Peyer's patch (tissue), 4 donors: ENCODE measurements around the gene PKP1. TPM values are rescaled to one million over a fixed set of nuclear protein-coding genes. Genes with fewer than 3 reads are reported as not detected.

Experiments used
- DNase-seq, 3 donors: peaks; one replicate each; pipeline ENCODE4 v3.0.0-alpha.2; 2017 to 2019
- H3K27ac ChIP-seq, 4 donors: fragments of 200-600 bp; sonication (generic); one replicate each; pipeline ENCODE4 v1.5.1; 2016 to 2019
- H3K27me3 ChIP-seq, 2 donors: fragments of 200-600 bp; sonication (generic); one replicate each; pipeline ENCODE4 v1.5.1; 2019
- H3K36me3 ChIP-seq, 3 donors: fragments of 200-600 bp; sonication (generic); one replicate each; pipeline ENCODE4 v1.5.1; 2016 to 2019
- H3K4me1 ChIP-seq, 4 donors: fragments of 200-600 bp; sonication (generic); one replicate each; pipeline ENCODE4 v1.5.1; 2016 to 2019
- H3K4me3 ChIP-seq, 4 donors: fragments of 200-600 bp; sonication (generic); 1 replicate in 3 of 4; 2 replicates in 1 of 4; pipeline ENCODE4 v1.5.1; 2016 to 2019; ENCODE audit warnings: mild to moderate bottlenecking in 1 of 4
- H3K9me3 ChIP-seq, 4 donors: fragments of 200-600 bp; sonication (generic); one replicate each; pipeline ENCODE4 v1.5.1; 2016 to 2019; ENCODE audit warnings: mild to moderate bottlenecking in 1 of 4
- POLR2A ChIP-seq, 2 donors: fragments of 450-650 bp; IDR thresholded peaks; one replicate each; pipeline ENCODE4 v1.5.1; 2017; ENCODE audit warnings: antibody characterized with exemption in 2 of 2, mild to moderate bottlenecking in 2 of 2, moderate library complexity in 2 of 2
- total RNA-seq, 4 donors: library from RNA; depleted of rRNA; stranded (reverse); fragments of >200 nt; gene quantifications; one replicate each; pipeline ENCODE4 v1.1.0, GENCODE V29; 2016
- TF ChIP-seq, protein P1 (sequence below), 6 experiments: fragments of 450-650 bp in 4 of 6; fragments of 200-600 bp in 2 of 6; sonication (generic) in 1 of 6; IDR thresholded peaks; one replicate each; pipeline ENCODE4 v1.5.1; 2017 to 2019; ENCODE audit warnings: antibody characterized with exemption in 6 of 6, mild to moderate bottlenecking in 3 of 6, moderate library complexity in 1 of 6

Gene PKP1
- total RNA-seq, 4 donors from 2014 or later, result 0.54 to 11.6 (median 1.4) TPM

DNA sequence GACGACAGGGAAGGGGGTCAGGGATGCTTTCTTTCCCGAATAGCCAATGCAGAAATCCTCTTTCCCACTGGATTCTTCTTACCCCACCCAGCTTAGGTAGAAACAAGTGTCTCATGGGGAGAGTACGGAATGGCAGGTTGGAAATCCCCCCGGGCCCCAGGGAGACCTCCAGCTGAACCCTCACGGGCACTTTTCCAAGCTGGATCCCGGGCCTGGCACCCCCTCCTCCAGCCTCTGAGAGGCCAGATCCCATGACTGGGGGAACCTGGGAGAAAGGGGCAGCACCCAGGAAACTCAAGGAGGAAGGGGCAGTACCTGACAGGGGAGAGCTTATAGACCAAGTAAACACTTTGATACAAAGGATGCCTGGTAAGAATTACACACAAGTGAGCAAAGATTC, 1.3 kb downstream of the PKP1 start:
- Histone ChIP-seq H3K4me3 (no peak overlapping the region), H3K9me3 (no peaks in the 10 kb centered on the region), H3K4me1 (peaks cover 0 to 9% (median 0%) of the 10 kb centered on the region in 4 donors), H3K36me3 (no peaks in the 10 kb centered on the region), H3K27me3 (peaks cover 0 to 9% of the 10 kb centered on the region in 2 donors), H3K27ac (no peak overlapping the region)
- DNase-seq, result no peak
- TF ChIP-seq, protein P1, sequence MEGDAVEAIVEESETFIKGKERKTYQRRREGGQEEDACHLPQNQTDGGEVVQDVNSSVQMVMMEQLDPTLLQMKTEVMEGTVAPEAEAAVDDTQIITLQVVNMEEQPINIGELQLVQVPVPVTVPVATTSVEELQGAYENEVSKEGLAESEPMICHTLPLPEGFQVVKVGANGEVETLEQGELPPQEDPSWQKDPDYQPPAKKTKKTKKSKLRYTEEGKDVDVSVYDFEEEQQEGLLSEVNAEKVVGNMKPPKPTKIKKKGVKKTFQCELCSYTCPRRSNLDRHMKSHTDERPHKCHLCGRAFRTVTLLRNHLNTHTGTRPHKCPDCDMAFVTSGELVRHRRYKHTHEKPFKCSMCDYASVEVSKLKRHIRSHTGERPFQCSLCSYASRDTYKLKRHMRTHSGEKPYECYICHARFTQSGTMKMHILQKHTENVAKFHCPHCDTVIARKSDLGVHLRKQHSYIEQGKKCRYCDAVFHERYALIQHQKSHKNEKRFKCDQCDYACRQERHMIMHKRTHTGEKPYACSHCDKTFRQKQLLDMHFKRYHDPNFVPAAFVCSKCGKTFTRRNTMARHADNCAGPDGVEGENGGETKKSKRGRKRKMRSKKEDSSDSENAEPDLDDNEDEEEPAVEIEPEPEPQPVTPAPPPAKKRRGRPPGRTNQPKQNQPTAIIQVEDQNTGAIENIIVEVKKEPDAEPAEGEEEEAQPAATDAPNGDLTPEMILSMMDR (IDR thresholded peaks at IDR 0.05), result no peak
- TF ChIP-seq POLR2A (IDR thresholded peaks at IDR 0.05), result no peak

DNA sequence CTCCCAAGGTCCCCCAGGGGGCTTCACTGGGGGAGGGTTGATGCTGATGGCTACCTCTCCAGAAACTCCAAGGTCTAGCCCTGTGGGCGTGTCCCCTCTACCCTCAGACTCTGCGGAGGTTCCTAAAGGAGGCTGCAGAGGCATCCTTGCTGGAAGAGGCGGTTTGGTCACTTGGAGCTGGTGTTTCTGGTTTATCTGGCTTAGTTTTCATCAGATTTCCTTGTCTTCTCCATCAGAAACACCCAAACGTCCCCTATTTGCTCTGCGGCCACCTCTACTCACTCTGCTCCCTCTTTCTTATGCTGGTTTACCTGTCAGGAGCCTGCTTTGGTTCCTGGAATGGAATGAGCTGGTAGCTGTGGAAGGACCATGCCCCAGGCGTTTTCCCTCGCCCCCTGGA, 2.5 kb downstream of the PKP1 start:
- Histone ChIP-seq H3K27me3 (peaks cover 0 to 9% of the 10 kb centered on the region in 2 donors), H3K4me3 (no peak overlapping the region), H3K27ac (no peak overlapping the region), H3K36me3 (no peaks in the 10 kb centered on the region), H3K9me3 (no peaks in the 10 kb centered on the region), H3K4me1 (peaks cover 0 to 10% (median 0%) of the 10 kb centered on the region in 4 donors)
- no peak for DNase-seq
- TF ChIP-seq, protein P1 (IDR thresholded peaks at IDR 0.05), result no peak
- no peak for TF ChIP-seq POLR2A (IDR thresholded peaks at IDR 0.05)

DNA sequence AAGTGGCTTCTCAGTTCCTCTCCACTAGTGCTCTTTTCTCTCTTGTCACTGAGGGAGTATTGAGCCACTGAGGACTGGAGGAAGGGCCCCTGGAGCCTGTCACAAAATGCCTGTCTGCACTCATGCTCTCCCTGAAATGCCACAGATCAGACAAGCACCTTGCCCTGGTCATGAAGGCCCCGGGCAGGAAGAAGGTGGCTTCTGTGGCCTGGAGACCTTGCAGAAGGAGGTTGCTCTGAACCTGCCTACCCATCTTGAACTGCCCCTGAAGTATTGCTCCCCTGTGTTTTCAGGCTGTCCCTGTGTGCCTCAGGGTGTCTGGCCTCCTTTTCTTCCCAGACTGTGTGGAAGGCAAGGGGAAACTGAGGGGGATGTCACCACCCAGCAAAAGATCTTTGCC, 3.1 kb downstream of the PKP1 start:
- no peak for TF ChIP-seq POLR2A (IDR thresholded peaks at IDR 0.05)
- TF ChIP-seq, protein P1 (IDR thresholded peaks at IDR 0.05), result no peak
- Histone ChIP-seq H3K9me3 (no peaks in the 10 kb centered on the region), H3K4me1 (peaks cover 0 to 16% (median 0%) of the 10 kb centered on the region in 4 donors), H3K4me3 (no peak overlapping the region), H3K27me3 (peaks cover 0 to 9% of the 10 kb centered on the region in 2 donors), H3K27ac (no peak overlapping the region), H3K36me3 (no peaks in the 10 kb centered on the region)
- no peak for DNase-seq

DNA sequence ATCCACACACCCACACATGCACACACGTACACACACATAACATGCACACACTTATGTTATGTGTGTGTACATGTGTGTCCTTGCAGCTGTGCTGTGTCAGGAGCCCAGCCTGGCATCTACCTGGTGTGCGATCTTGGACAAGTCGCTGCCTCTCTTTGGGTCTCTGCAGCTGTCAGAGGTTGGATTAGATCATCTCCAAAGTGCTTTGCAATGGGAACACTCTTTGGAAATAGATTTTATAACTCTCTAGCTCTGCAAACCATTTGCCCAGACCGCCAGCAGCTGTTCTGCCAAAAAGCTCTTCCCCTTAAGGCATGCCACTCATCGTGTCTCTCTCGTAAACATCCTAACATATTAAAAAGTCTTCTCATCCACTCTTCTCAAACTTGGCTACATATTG, 4.7 kb downstream of the PKP1 start:
- no peak for DNase-seq
- Histone ChIP-seq H3K27me3 (peaks cover 0 to 9% of the 10 kb centered on the region in 2 donors), H3K4me1 (peaks cover 0 to 17% (median 0%) of the 10 kb centered on the region in 4 donors), H3K36me3 (no peaks in the 10 kb centered on the region), H3K4me3 (no peak overlapping the region), H3K27ac (no peak overlapping the region), H3K9me3 (no peaks in the 10 kb centered on the region)
- TF ChIP-seq POLR2A (IDR thresholded peaks at IDR 0.05), result no peak
- TF ChIP-seq, protein P1 (IDR thresholded peaks at IDR 0.05), result no peak

DNA sequence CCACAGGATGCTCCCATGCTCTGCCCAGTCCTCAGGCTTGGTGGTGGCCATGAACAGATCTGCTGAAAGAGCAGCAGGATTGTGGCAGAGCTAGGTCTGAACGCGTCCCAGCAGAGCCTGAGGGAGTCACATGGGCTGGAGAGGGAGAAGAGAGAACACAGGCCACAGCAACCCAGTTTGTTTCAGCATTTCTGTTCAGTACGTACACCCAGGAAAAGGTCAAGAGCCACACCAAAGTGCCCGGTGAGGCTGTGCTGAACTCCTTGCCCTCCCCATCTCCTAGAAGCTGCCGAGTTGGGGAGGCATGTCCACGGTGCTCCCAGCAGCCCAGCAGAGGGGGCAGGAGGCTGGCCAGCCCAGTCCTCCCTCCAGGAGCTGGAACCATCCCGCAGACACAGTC, 5.5 kb downstream of the PKP1 start:
- H3K27ac ChIP-seq, result no peak overlapping the region
- DNase-seq, result no peak

More for the DNA sequence above, 5.5 kb downstream of the PKP1 start:
- Histone ChIP-seq H3K36me3 (no peaks in the 10 kb centered on the region), H3K9me3 (no peaks in the 10 kb centered on the region), H3K4me1 (peaks cover 0 to 9% (median 0%) of the 10 kb centered on the region in 4 donors), H3K4me3 (no peak overlapping the region), H3K27me3 (peaks cover 0 to 6% of the 10 kb centered on the region in 2 donors)
- TF ChIP-seq, protein P1 (IDR thresholded peaks at IDR 0.05), result no peak
- no peak for TF ChIP-seq POLR2A (IDR thresholded peaks at IDR 0.05)
